Endothelial cell of umbilical vein (primary cell): ENCODE results near the gene QRFP. TPM values are rescaled to one million over a fixed set of nuclear protein-coding genes. Genes with fewer than 3 reads are reported as not detected.

Experiments
- Bru-seq: library from RNA; stranded (reverse); fragments of 400-500 nt; gene quantifications from one replicate; lab custom pipeline; 2021; lab: Mats Ljungman, UMichigan
- BruChase-seq, 2 experiments: library from RNA; stranded (reverse); fragments of 400-500 nt; gene quantifications; one replicate each; lab custom pipeline; 2021; lab: Mats Ljungman, UMichigan
- BruUV-seq: library from RNA; stranded (reverse); fragments of 400-500 nt; replicated peaks from 2 replicates; lab custom pipeline; 2021; lab: Mats Ljungman, UMichigan
- CTCF ChIA-PET: fragments of 300-600, 350-600 bp; sonication (Branson Sonifier 250); formaldehyde crosslinking; loops from one replicate; lab custom pipeline; 2021; ENCODE audit warnings: antibody characterized with exemption, inconsistent platforms; lab: Charles Lee
- POLR2A ChIA-PET: fragments of 300-600, 350-600 bp; sonication (Branson Sonifier 250); formaldehyde crosslinking; loops from one replicate; lab custom pipeline; 2021; ENCODE audit warnings: antibody characterized with exemption, inconsistent platforms; lab: Charles Lee
- DNase-seq: peaks from one replicate; pipeline ENCODE4 v3.0.0-alpha.2; 2011; ENCODE audit warnings: low read depth, low spot score
- FAIRE-seq: peaks from 2 replicates; lab custom pipeline; 2011; peaks lifted over from hg19 to GRCh38; lab: Jason Lieb, UNC
- H2AFZ ChIP-seq: 2 replicates; pipeline ENCODE4 v1.6.0; 2012; ENCODE audit warnings: low read depth, low read length, control low read depth, inconsistent platforms
- H3K27ac ChIP-seq: 2 replicates; pipeline ENCODE4 v1.5.1; 2011; ENCODE audit warnings: low read depth, mild to moderate bottlenecking, control low read depth, low read length, moderate library complexity; ENCODE audit not compliant: insufficient read depth
- H3K27me3 ChIP-seq, 2 experiments: 2 replicates each; pipeline versions ENCODE4 v1.6.0 to v1.6.1; 2011; ENCODE audit warnings: low read length in 2 of 2, mixed read lengths in 1 of 2; ENCODE audit not compliant: control insufficient read depth in 2 of 2, insufficient read depth in 2 of 2
- H3K36me3 ChIP-seq, 2 experiments: 2 replicates in 1 of 2; 3 replicates in 1 of 2; pipeline ENCODE4 v1.5.1; 2011; ENCODE audit warnings: low read length in 2 of 2, mild to moderate bottlenecking in 1 of 2, moderate library complexity in 1 of 2; ENCODE audit not compliant: control insufficient read depth in 2 of 2, insufficient read depth in 2 of 2; ENCODE audit errors: extremely low read depth in 1 of 2
- H3K4me1 ChIP-seq: 3 replicates; pipeline ENCODE4 v1.5.1; 2011; ENCODE audit warnings: mild to moderate bottlenecking, low read length; ENCODE audit not compliant: control insufficient read depth, insufficient read depth; ENCODE audit errors: extremely low read depth
- H3K4me2 ChIP-seq: 2 replicates; pipeline ENCODE4 v1.6.1; 2011; ENCODE audit warnings: low read length, control low read depth, mixed read lengths; ENCODE audit not compliant: insufficient read depth
- H3K4me3 ChIP-seq, 3 experiments: fragments of 200-600 bp in 1 of 3; sonication (generic), shearing (Covaris generic) in 1 of 3; replicated peaks in 1 of 3; 2 replicates each; pipeline ENCODE4 v1.5.1; 2011 to 2016; ENCODE audit warnings: control low read depth in 3 of 3, low read length in 3 of 3, mild to moderate bottlenecking in 2 of 3, inconsistent platforms in 1 of 3, low read depth in 1 of 3, moderate library complexity in 1 of 3; ENCODE audit not compliant: insufficient read depth in 1 of 3
- H3K79me2 ChIP-seq: 2 replicates; pipeline ENCODE4 v1.6.0; 2012; ENCODE audit warnings: low read length, inconsistent platforms; ENCODE audit not compliant: control insufficient read depth, insufficient read depth
- H3K9ac ChIP-seq: replicated peaks from 2 replicates; pipeline ENCODE3; 2011; ENCODE audit warnings: low read length, control low read depth; ENCODE audit not compliant: insufficient read depth; ENCODE audit errors: extremely low read depth
- H3K9me1 ChIP-seq: replicated peaks from 3 replicates; pipeline ENCODE4 v1.6.0; 2011; ENCODE audit warnings: mild to moderate bottlenecking, low read length; ENCODE audit not compliant: control insufficient read depth, insufficient read depth; ENCODE audit errors: extremely low read depth
- H3K9me3 ChIP-seq: replicated peaks from 2 replicates; pipeline ENCODE4 v1.5.1; 2012; ENCODE audit warnings: low read length, inconsistent platforms; ENCODE audit not compliant: control insufficient read depth, insufficient read depth
- H4K20me1 ChIP-seq: replicated peaks from 2 replicates; pipeline ENCODE3; 2011; ENCODE audit warnings: mild to moderate bottlenecking, low read length; ENCODE audit not compliant: control insufficient read depth, insufficient read depth; ENCODE audit errors: extremely low read depth
- CTCF ChIP-seq, 2 donors: IDR thresholded peaks; 1 replicate in 1 of 2; 2 replicates in 1 of 2; pipeline ENCODE4 v1.5.1; 2011; ENCODE audit warnings: low read length in 2 of 2, mild to moderate bottlenecking in 2 of 2, moderate library complexity in 2 of 2, control low read depth in 1 of 2, inconsistent platforms in 1 of 2, low read depth in 1 of 2; ENCODE audit not compliant: insufficient read depth in 1 of 2; ENCODE audit errors: extremely low read depth in 1 of 2
- EZH2 ChIP-seq: IDR thresholded peaks from 2 replicates; pipeline ENCODE4 v1.6.1; 2012; ENCODE audit warnings: borderline replicate concordance, low read depth, mild to moderate bottlenecking, moderate library complexity, low read length, inconsistent platforms; ENCODE audit not compliant: severe bottlenecking
- FOS ChIP-seq: IDR thresholded peaks from 2 replicates; pipeline ENCODE4 v1.6.1; 2011; ENCODE audit warnings: mild to moderate bottlenecking, low read length, moderate library complexity, borderline replicate concordance; ENCODE audit not compliant: insufficient read depth
- GATA2 ChIP-seq: IDR thresholded peaks from 2 replicates; pipeline ENCODE4 v1.7.0; 2011; ENCODE audit warnings: low read depth, mild to moderate bottlenecking, moderate library complexity, mixed read lengths, low read length; ENCODE audit not compliant: insufficient read length, insufficient read depth
- JUN ChIP-seq: IDR thresholded peaks from 2 replicates; pipeline ENCODE4 v1.6.1; 2011; ENCODE audit warnings: borderline replicate concordance, low read depth; ENCODE audit not compliant: insufficient read length, insufficient read depth
- MYC ChIP-seq: IDR thresholded peaks from one replicate; pipeline ENCODE4 v1.6.1; 2011; ENCODE audit warnings: mild to moderate bottlenecking, low read depth, low read length
- POLR2A ChIP-seq: IDR thresholded peaks from 2 replicates; pipeline ENCODE4 v1.6.1; 2012; ENCODE audit warnings: low read depth, mild to moderate bottlenecking, control low read depth, low read length
- POLR2AphosphoS5 ChIP-seq: IDR thresholded peaks from 2 replicates; pipeline ENCODE4 v1.6.1; 2012; ENCODE audit warnings: low read depth, mild to moderate bottlenecking, control low read depth, low read length, moderate library complexity; ENCODE audit not compliant: insufficient read depth
- dilution Hi-C: fragments of 300-500 bp; cut with MboI; formaldehyde crosslinking; loops from one replicate; pipeline ENCODE4 v1.15.0; 2019; ENCODE audit warnings: low sequenced_read_pairs; ENCODE audit not compliant: extremely low pct_ligation_motif_present
- intact Hi-C: fragments of 100-400 bp; cut with micrococcal nuclease; formaldehyde crosslinking; loops from one replicate; pipeline ENCODE4 v1.10.0; 2022
- long read RNA-seq: library from polyadenylated mRNA; stranded (forward); transcript quantifications from one replicate; pipeline ENCODE4 v2.0.0, GENCODE V29; 2021
- polyA minus RNA-seq, 3 experiments: library from RNA; depleted of rRNA, polyadenylated mRNA; stranded (reverse); fragments of >200 nt; gene quantifications; 1 replicate in 1 of 3; 2 replicates in 2 of 3; pipeline ENCODE4 v1.2.3, GENCODE V29; 2011
- polyA plus RNA-seq, 4 experiments: library from polyadenylated mRNA; depleted of rRNA in 3 of 4; stranded (reverse) in 3 of 4; unstranded in 1 of 4; fragments of >200 nt; gene quantifications; 2 replicates each; pipeline versions ENCODE4 v1.2.1 to v1.2.3, GENCODE V29; 2011 to 2012; ENCODE audit warnings: missing spikeins in 1 of 4
- total RNA-seq: library from RNA; stranded (reverse); gene quantifications from 2 replicates; pipeline ENCODE4 v1.2.3, GENCODE V29; 2021
- TF ChIP-seq, protein P1 (sequence below): IDR thresholded peaks from 2 replicates; pipeline ENCODE4 v1.6.1; 2011; ENCODE audit not compliant: insufficient read depth, insufficient read length

The QRFP gene
- total RNA-seq (not detected in 2 replicates), polyA plus RNA-seq (not detected in 2 replicates), polyA minus RNA-seq (not detected in 2 replicates), Bru-seq, nascent RNA (not detected), BruChase-seq, experiment 1, labeled RNA remaining after a 6-hour chase (not detected), BruChase-seq, experiment 2, labeled RNA remaining after a 2-hour chase (not detected)
- not detected in 2 replicates for polyA plus RNA-seq (2011; cell fraction: cytosol; rRNA removed)
- polyA plus RNA-seq (2011; cell fraction: nucleus; rRNA removed), result not detected in 2 replicates
- 0.46 TPM in 1 of 2 replicates, not detected in the other for polyA plus RNA-seq (2012)
- polyA minus RNA-seq (2011; cell fraction: cytosol; rRNA and poly(A)+ RNA removed), result not detected
- not detected in 2 replicates for polyA minus RNA-seq (2011; cell fraction: nucleus; rRNA and poly(A)+ RNA removed)
- long read RNA-seq, result 0 reads

GRCh38 chr9:130896233-130897014 is at the start of gene QRFP:
Gene QRFP (minus strand): TSS chr9:130896812. CDS start chr9:130893838, 2,974 bp downstream.
- no peak within 1 kb of the TSS for H2AFZ ChIP-seq
- no peak within 1 kb of the TSS for H3K27ac ChIP-seq
- dilution Hi-C loops (no loop called here), intact Hi-C loops (no loop called here)
- no peak for DNase-seq
- no peaks in the 10 kb centered on the region for H3K79me2 ChIP-seq
- H4K20me1 ChIP-seq, result no peaks in the 10 kb centered on the region
- H3K4me3 ChIP-seq, result no peak within 1 kb of the TSS
- H3K9ac ChIP-seq, result no peak within 1 kb of the TSS
- ChIA-PET POLR2A (no interaction called here), CTCF (interaction anchor here (0.6 to 3.3 kb wide), 2 partner anchors 102 to 143 kb away, joined by 3 to 46 read pairs; no protein-coding TSS in a partner anchor)
- no TSS peak for BruUV-seq
- TF ChIP-seq EZH2 (no peak), POLR2AphosphoS5 (no peak), FOS (no peak), POLR2A (no peak), CTCF (IDR thresholded peaks at IDR 0.05; ENCODE audit: extremely low read depth in 1 of 2, insufficient read depth in 1 of 2, low read depth in 1 of 2, low read length in 2 of 2) (no peak), GATA2 (no peak), MYC (no peak), JUN (no peak)
- TF ChIP-seq, protein P1, sequence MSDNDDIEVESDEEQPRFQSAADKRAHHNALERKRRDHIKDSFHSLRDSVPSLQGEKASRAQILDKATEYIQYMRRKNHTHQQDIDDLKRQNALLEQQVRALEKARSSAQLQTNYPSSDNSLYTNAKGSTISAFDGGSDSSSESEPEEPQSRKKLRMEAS, result no peak
- no peaks in the 10 kb centered on the region for H3K9me3 ChIP-seq
- H3K9me1 ChIP-seq, result no peaks in the 10 kb centered on the region
- H3K27me3 ChIP-seq, result no peaks in the 10 kb centered on the region
- H3K4me2 ChIP-seq, result no peak within 1 kb of the TSS
- FAIRE-seq, result no peak
- peaks cover 2 to 13% of the 10 kb centered on the region in 2 experiments for H3K36me3 ChIP-seq
- H3K4me1 ChIP-seq, result no peaks in the 10 kb centered on the region
